Loucy (cell line): ENCODE data around the gene CCDC187.
"Not testable (repeated sequence)": the region's sequence is repeated elsewhere in the genome, so short reads cannot be mapped to it uniquely, and the experiment has no call there.

ENCODE experiments used
- H2AFZ ChIP-seq: fragments of 200-600 bp; sonication (generic); 2 replicates; pipeline ENCODE4 v1.6.0; 2016; ENCODE audit warnings: antibody characterized with exemption, mild to moderate bottlenecking, low read length, moderate library complexity
- H3F3A ChIP-seq: fragments of 200-600 bp; 2 replicates; pipeline ENCODE4 v1.6.0; 2016; ENCODE audit warnings: antibody characterized with exemption, low read depth, mild to moderate bottlenecking
- H3K27me3 ChIP-seq: fragments of 200-600 bp; sonication (generic); 2 replicates; pipeline ENCODE4 v1.6.1; 2014; ENCODE audit warnings: low read length, mild to moderate bottlenecking; ENCODE audit not compliant: insufficient read depth, poor library complexity, severe bottlenecking
- H3K36me3 ChIP-seq: fragments of 200-600 bp; sonication (generic); 2 replicates; pipeline ENCODE4 v1.6.1; 2016; ENCODE audit warnings: low read length; ENCODE audit not compliant: insufficient read depth
- H3K4me1 ChIP-seq: fragments of 200-600 bp; sonication (generic); 2 replicates; pipeline ENCODE4 v1.5.1; 2014; ENCODE audit warnings: low read length, mild to moderate bottlenecking; ENCODE audit not compliant: insufficient read depth, poor library complexity, severe bottlenecking
- H3K4me2 ChIP-seq: fragments of 200-600 bp; sonication (generic); 2 replicates; pipeline ENCODE4 v1.6.0; 2014; ENCODE audit warnings: antibody characterized with exemption, low read length, low read depth, mild to moderate bottlenecking; ENCODE audit not compliant: poor library complexity, severe bottlenecking
- H3K4me3 ChIP-seq: fragments of 200-600 bp; sonication (generic); 2 replicates; pipeline ENCODE4 v1.5.1; 2014; ENCODE audit warnings: low read length, mild to moderate bottlenecking, mixed read lengths; ENCODE audit not compliant: poor library complexity, severe bottlenecking
- H3K79me2 ChIP-seq: fragments of 200-600 bp; sonication (generic); 2 replicates; pipeline ENCODE4 v1.6.1; 2014; ENCODE audit warnings: low read length; ENCODE audit not compliant: insufficient read depth
- H3K9ac ChIP-seq: fragments of 200-600 bp; sonication (generic); 2 replicates; pipeline ENCODE4 v1.6.0; 2014; ENCODE audit warnings: mild to moderate bottlenecking, low read depth, low read length, moderate library complexity; ENCODE audit not compliant: poor library complexity, severe bottlenecking
- H3K9me2 ChIP-seq: fragments of 200-600 bp; sonication (generic); replicated peaks from 2 replicates; pipeline ENCODE4 v1.6.1; 2016; ENCODE audit warnings: low read depth, low read length, mixed read lengths
- H3K9me3 ChIP-seq: fragments of 200-600 bp; sonication (generic); 2 replicates; pipeline ENCODE4 v1.6.1; 2014; ENCODE audit warnings: mild to moderate bottlenecking, antibody characterized with exemption, low read length, low read depth; ENCODE audit not compliant: insufficient read depth
- H4K20me1 ChIP-seq: fragments of 200-600 bp; sonication (generic); 2 replicates; pipeline ENCODE4 v1.6.0; 2014; ENCODE audit warnings: antibody characterized with exemption, low read length, mild to moderate bottlenecking; ENCODE audit not compliant: insufficient read depth, poor library complexity, severe bottlenecking
- CTCF ChIP-seq: fragments of 200-600 bp; sonication (generic); conservative IDR thresholded peaks from 2 replicates; pipeline ENCODE4 v1.5.1; 2014; ENCODE audit warnings: mild to moderate bottlenecking, antibody characterized with exemption, low read length
- EZH2phosphoT487 ChIP-seq: fragments of 200-600 bp; IDR thresholded peaks from 2 replicates; pipeline ENCODE4 v1.6.1; 2018; ENCODE audit warnings: antibody characterized with exemption, mild to moderate bottlenecking, moderate library complexity, borderline replicate concordance

The CCDC187 gene

GRCh38 chr9:136267261-136268111 lies 36.4 kb downstream of the CCDC187 start:
- H3F3A ChIP-seq, result no peaks in the 10 kb centered on the region
- no peaks in the 10 kb centered on the region for H3K4me1 ChIP-seq
- H2AFZ ChIP-seq, result peak overlapping the region; percentile 87
- peak overlapping the region; percentile 39 for H3K9ac ChIP-seq
- H3K27me3 ChIP-seq, result no peaks in the 10 kb centered on the region
- no peaks in the 10 kb centered on the region for H3K9me3 ChIP-seq
- no peaks in the 10 kb centered on the region for H3K36me3 ChIP-seq
- no peak for TF ChIP-seq EZH2phosphoT487
- TF ChIP-seq CTCF, result 0 out of 2 replicates have a peak, but pooled peaks have one; percentile 10
- H3K4me2 ChIP-seq, result peak overlapping the region; percentile 34
- H4K20me1 ChIP-seq, result no peaks in the 10 kb centered on the region
- H3K79me2 ChIP-seq, result no peaks in the 10 kb centered on the region
- H3K4me3 ChIP-seq, result peak overlapping the region; percentile 51
- no peaks in the 10 kb centered on the region for H3K9me2 ChIP-seq

DNA sequence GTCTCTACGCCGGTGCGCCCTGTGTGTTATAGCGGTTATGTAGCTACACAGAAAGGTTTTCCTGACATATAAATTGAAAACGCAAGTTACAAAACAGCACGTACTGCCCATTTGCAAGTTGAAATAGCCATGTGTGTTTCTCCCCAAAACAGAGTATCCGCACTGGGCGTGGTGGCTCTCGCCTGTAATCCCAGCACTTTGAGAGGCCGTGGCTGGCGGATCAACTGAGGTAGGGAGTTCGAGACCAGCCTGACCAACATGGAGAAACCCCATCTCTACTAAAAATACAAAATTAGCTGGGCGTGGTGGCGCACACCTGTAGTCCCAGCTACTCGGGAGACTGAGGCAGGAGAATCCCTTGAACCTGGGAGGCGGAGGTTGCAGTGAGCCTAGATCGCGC lies 37.3 kb downstream of the CCDC187 start:
- H4K20me1 ChIP-seq, H3K9me3 ChIP-seq, H3K79me2 ChIP-seq, H3K36me3 ChIP-seq, H3F3A ChIP-seq, H3K9ac ChIP-seq, H3K9me2 ChIP-seq, H3K27me3 ChIP-seq, H3K4me1 ChIP-seq: not testable (repeated sequence)
- peak overlapping the region; percentile 34 for H3K4me2 ChIP-seq
- peak overlapping the region; percentile 87 for H2AFZ ChIP-seq
- peak overlapping the region; percentile 31 for H3K4me3 ChIP-seq

- Histone ChIP-seq H3K4me2 (no peak overlapping the region), H3K9me2 (no peaks in the 10 kb centered on the region), H3K36me3 (no peaks in the 10 kb centered on the region), H3K79me2 (no peaks in the 10 kb centered on the region), H3K4me1 (no peaks in the 10 kb centered on the region), H3K9me3 (no peaks in the 10 kb centered on the region), H3K27me3 (no peaks in the 10 kb centered on the region), H3K9ac (no peak overlapping the region), H3F3A (no peaks in the 10 kb centered on the region), H4K20me1 (no peaks in the 10 kb centered on the region), H3K4me3 (no peak overlapping the region), H2AFZ (no peak overlapping the region)
- TF ChIP-seq CTCF (no peak), EZH2phosphoT487 (no peak)
Measured at GRCh38 chr9:136265561-136266355, 38.1 kb downstream of the CCDC187 start.
